GM12878 (cell line): ENCODE measurements around the gene KIAA0408. TPM values are rescaled to one million over a fixed set of nuclear protein-coding genes. Genes with fewer than 3 reads are reported as not detected.

Experiments
- ATAC-seq: fragments of 200-7000 bp; cut with Tn5 transposase; 3 replicates; pipeline ENCODE4 v1.9.1; 2020; ENCODE audit warnings: mild to moderate bottlenecking, moderate library complexity
- BruUV-seq: library from RNA; stranded (reverse); fragments of 400-500 nt; replicated peaks from 2 replicates; lab custom pipeline; 2021; lab: Mats Ljungman, UMichigan
- CTCF ChIA-PET: fragments of 300-600 bp; sonication (Branson Sonifier 250); formaldehyde crosslinking; extraction: SDS; loops from one replicate; lab custom pipeline; 2021; ENCODE audit warnings: inconsistent platforms; lab: Yijun Ruan, JAX
- POLR2A ChIA-PET: fragments of 350-600 bp; formaldehyde crosslinking; extraction: SDS; loops from one replicate; lab custom pipeline; 2021; ENCODE audit warnings: inconsistent platforms; lab: Charles Lee
- RAD21 ChIA-PET: fragments of 300-600 bp; sonication (Branson Sonifier 250); formaldehyde crosslinking; loops from one replicate; lab custom pipeline; 2023; ENCODE audit warnings: antibody characterized with exemption; ENCODE audit not compliant: unreplicated experiment; lab: Charles Lee
- SMC1A ChIA-PET: fragments of 300-600 bp; sonication (Branson Sonifier 250); formaldehyde crosslinking; loops from one replicate; lab custom pipeline; 2023; ENCODE audit not compliant: unreplicated experiment, uncharacterized antibody; lab: Charles Lee
- DNase-seq: peaks from one replicate; pipeline ENCODE4 v3.0.0-alpha.2; 2011; ENCODE audit warnings: low read depth, low spot score
- FAIRE-seq: peaks from 3 replicates; lab custom pipeline; 2011; peaks lifted over from hg19 to GRCh38; lab: Jason Lieb, UNC
- H2AFZ ChIP-seq: 2 replicates; pipeline ENCODE4 v1.6.0; 2011; ENCODE audit warnings: low read depth, low read length, control low read depth; ENCODE audit not compliant: control insufficient read depth
- H3K27ac ChIP-seq: 2 replicates; pipeline ENCODE4 v1.5.1; 2011; ENCODE audit warnings: control low read depth; ENCODE audit not compliant: control insufficient read depth, insufficient read depth
- H3K27me3 ChIP-seq, 2 experiments: replicated peaks in 1 of 2; 2 replicates each; pipeline versions ENCODE4 v1.6.0 to v1.6.1; 2011; ENCODE audit warnings: low read length in 1 of 2; ENCODE audit not compliant: control insufficient read depth in 2 of 2, insufficient read depth in 2 of 2
- H3K36me3 ChIP-seq, 2 experiments: 2 replicates each; pipeline ENCODE4 v1.5.1; 2011; ENCODE audit warnings: low read length in 1 of 2; ENCODE audit not compliant: control insufficient read depth in 2 of 2, insufficient read depth in 2 of 2
- H3K4me1 ChIP-seq: 2 replicates; pipeline ENCODE4 v1.6.1; 2011; ENCODE audit warnings: mild to moderate bottlenecking, low read length, moderate library complexity, mixed read lengths; ENCODE audit not compliant: control insufficient read depth, insufficient read depth
- H3K4me2 ChIP-seq: 2 replicates; pipeline ENCODE4 v1.6.0; 2011; ENCODE audit warnings: control low read depth; ENCODE audit not compliant: control insufficient read depth, insufficient read depth
- H3K4me3 ChIP-seq: fragments of 200-600 bp; sonication (generic); 2 replicates; pipeline ENCODE4 v1.5.1; 2016
- H3K79me2 ChIP-seq: 2 replicates; pipeline ENCODE4 v1.6.0; 2011; ENCODE audit warnings: low read length; ENCODE audit not compliant: control insufficient read depth, insufficient read depth
- H3K9ac ChIP-seq: 2 replicates; pipeline ENCODE4 v1.8.0; 2011; ENCODE audit warnings: low read length, control low read depth, mixed read lengths; ENCODE audit not compliant: control insufficient read depth, insufficient read depth
- H3K9me3 ChIP-seq: replicated peaks from 3 replicates; pipeline ENCODE4 v1.5.1; 2011; ENCODE audit warnings: mild to moderate bottlenecking, low read length; ENCODE audit not compliant: control insufficient read depth, insufficient read depth
- H4K20me1 ChIP-seq: 2 replicates; pipeline ENCODE4 v1.6.0; 2011; ENCODE audit not compliant: control insufficient read depth, insufficient read depth
- KDM1A ChIP-seq: fragments of 200-600 bp; sonication (generic); IDR thresholded peaks from 2 replicates; pipeline ENCODE4 v1.6.1; 2016; ENCODE audit warnings: borderline replicate concordance
- POLR2AphosphoS2 ChIP-seq: IDR thresholded peaks from 2 replicates; pipeline ENCODE4 v1.6.1; 2011; ENCODE audit warnings: low read depth, mild to moderate bottlenecking, low read length, improper control_type of control experiment, moderate library complexity
- PRDM15 ChIP-seq: fragments of 450-650 bp; formaldehyde crosslinking; IDR thresholded peaks from 2 replicates; pipeline ENCODE4 v1.4.0; 2020; ENCODE audit warnings: mild to moderate bottlenecking, moderate library complexity
- RB1 ChIP-seq: fragments of 450-650 bp; formaldehyde crosslinking; IDR thresholded peaks from 2 replicates; pipeline ENCODE4 v1.6.1; 2017; ENCODE audit warnings: mild to moderate bottlenecking, borderline replicate concordance
- RBBP5 ChIP-seq: fragments of 200-600 bp; sonication (generic); conservative IDR thresholded peaks from 2 replicates; pipeline ENCODE4 v1.6.1; 2016
- SMAD5 ChIP-seq: IDR thresholded peaks from 2 replicates; pipeline ENCODE4 v1.6.1; 2016; ENCODE audit warnings: antibody characterized with exemption, low read depth
- ZBTB4 ChIP-seq: fragments of 450-650 bp; formaldehyde crosslinking; IDR thresholded peaks from 2 replicates; pipeline ENCODE4 v1.4.0; 2022; ENCODE audit warnings: mild to moderate bottlenecking, moderate library complexity
- WGBS: methylation state at CpG from one replicate; pipeline ENCODE4 v1.1.6; 2016; ENCODE audit warnings: low lambda C conversion rate; ENCODE audit not compliant: insufficient replicate concordance, insufficient coverage; ENCODE audit errors: missing lambda C conversion rate; 5-methylcytosine and 5-hydroxymethylcytosine counted together
- in situ Hi-C: fragments of 300-500 bp; cut with MboI; formaldehyde crosslinking; loops from 9 replicates; pipeline ENCODE4 v1.14.3; 2018; ENCODE audit warnings: mixed read lengths
- intact Hi-C: fragments of 100-400 bp; cut with micrococcal nuclease; formaldehyde crosslinking; loops from one replicate; pipeline ENCODE4 v1.14.2; 2022; ENCODE audit not compliant: unreplicated experiment
- polyA plus RNA-seq, 11 experiments: library from polyadenylated mRNA; depleted of rRNA in 4 of 11; unstranded in 6 of 11; stranded (reverse) in 5 of 11; fragments of >200 nt; fragmentation: Nextera tagmentation in 4 of 11; fragmentation: Illumina TruSeq in 1 of 11; extraction: Ambion mirVana in 4 of 11; extraction: Trizol in 1 of 11; gene quantifications; 1 replicate in 1 of 11; 2 replicates in 10 of 11; pipeline versions ENCODE4 v1.2.1 to v1.2.3, GENCODE V29; 2011 to 2016; ENCODE audit warnings: inconsistent platforms in 2 of 11, missing spikeins in 2 of 11, low read depth in 1 of 11
- total RNA-seq, 4 experiments: library from RNA; depleted of rRNA in 3 of 4; stranded (reverse); fragments of >200 nt in 3 of 4; fragmentation: Illumina TruSeq in 1 of 4; extraction: Trizol in 1 of 4; gene quantifications; 2 replicates each; pipeline versions ENCODE4 v1.2.1 to v1.2.3, GENCODE V29; 2013 to 2021

The KIAA0408 gene
- total and polyA plus RNA-seq, 10 of the 15 experiments (the other 5 are each of a cell fraction or from before 2014, with no cell fraction given), result 0.03 to 0.30 (median 0.06) TPM; not detected in 4

GRCh38 chr6:127503022-127503421 is 43.8 kb upstream of the KIAA0408 start:
- no peak for ATAC-seq
- ChIA-PET POLR2A (no interaction called here), RAD21 (no interaction called here), SMC1A (interaction anchor here (0.8 to 1.7 kb wide), 3 partner anchors 14 to 18 kb away, joined by 3 to 4 read pairs (median 3); no protein-coding TSS in a partner anchor), CTCF (interaction anchor here (1.0 to 3.3 kb wide), 3 partner anchors 9 to 14 kb away, joined by 4 to 16 read pairs (median 4); no protein-coding TSS in a partner anchor)
- DNase-seq, result no peak
- in situ Hi-C loops, result no loop called here
- H3K27me3 ChIP-seq, result no peaks in the 10 kb centered on the region
- no peak overlapping the region for H3K4me3 ChIP-seq
- no peaks in the 10 kb centered on the region for H3K36me3 ChIP-seq
- WGBS, result 75% methylated on average over 3 of the region's 3 CpGs
- H3K9me3 ChIP-seq, result no peaks in the 10 kb centered on the region
- no peaks in the 10 kb centered on the region for H4K20me1 ChIP-seq
- H3K4me2 ChIP-seq, result no peak overlapping the region
- TF ChIP-seq RBBP5, result no peak
- no peak for TF ChIP-seq ZBTB4 (CRISPR knock-in tag)
- no peak for TF ChIP-seq SMAD5
- TF ChIP-seq RB1, result no peak
- TF ChIP-seq PRDM15 (CRISPR knock-in tag), result no peak
- TF ChIP-seq POLR2AphosphoS2, result no peak
- no peak for TF ChIP-seq KDM1A
- no peak overlapping the region for H3K27ac ChIP-seq
- H3K4me1 ChIP-seq, result no peaks in the 10 kb centered on the region
- intact Hi-C loops, result no loop called here
- BruUV-seq, result no TSS peak
- no peak overlapping the region for H3K9ac ChIP-seq
- no peak for FAIRE-seq
- H2AFZ ChIP-seq, result no peak overlapping the region
- no peaks in the 10 kb centered on the region for H3K79me2 ChIP-seq
